HG02763 (cell line): ENCODE results near the gene MAP4.
"Not testable (repeated sequence)": the region's sequence is repeated elsewhere in the genome, so short reads cannot be mapped to it uniquely, and the experiment has no call there.

ENCODE experiments used
- ATAC-seq: cut with Tn5 transposase; IDR thresholded peaks from one replicate; pipeline ENCODE4 v1.9.1; 2021; ENCODE audit warnings: mild to moderate bottlenecking, moderate library complexity; ENCODE audit not compliant: unreplicated experiment

Gene MAP4

GRCh38 chr3:47847260-47847659 lies 169.0 kb downstream of the MAP4 start:
- ATAC-seq = no peak

- no peak for ATAC-seq
Measured at GRCh38 chr3:47846880-47847248, 169.4 kb downstream of the MAP4 start.

- no peak for ATAC-seq
Measured at GRCh38 chr3:47846186-47846879, 169.9 kb downstream of the MAP4 start.

- ATAC-seq = no peak
Measured at GRCh38 chr3:47841786-47842349, 174.3 kb downstream of the MAP4 start.

- no peak for ATAC-seq
Measured at GRCh38 chr3:47838503-47838902, 177.7 kb downstream of the MAP4 start.

- ATAC-seq = no peak
Measured at GRCh38 chr3:47836986-47837385, 179.2 kb downstream of the MAP4 start.

GRCh38 chr3:47829482-47829881 lies 186.7 kb downstream of the MAP4 start:
- not testable (repeated sequence) for ATAC-seq

GRCh38 chr3:47825590-47825989 lies 190.6 kb downstream of the MAP4 start:
- no peak for ATAC-seq

GRCh38 chr3:47824541-47825473 lies 191.4 kb downstream of the MAP4 start:
- peak; percentile 88 for ATAC-seq

GRCh38 chr3:47817609-47818008 lies 198.6 kb downstream of the MAP4 start:
- no peak for ATAC-seq

- no peak for ATAC-seq
Measured at GRCh38 chr3:47813551-47814177, 202.6 kb downstream of the MAP4 start.

GRCh38 chr3:47804577-47804976 lies 211.6 kb downstream of the MAP4 start:
- no peak for ATAC-seq

- ATAC-seq = no peak
Measured at GRCh38 chr3:47803480-47804025, 212.7 kb downstream of the MAP4 start.

GRCh38 chr3:47802734-47803479 lies 213.3 kb downstream of the MAP4 start, which contains the start of gene DHX30:
Gene DHX30 (plus strand): TSS chr3:47803138. CDS start chr3:47810684, 7,546 bp downstream.
- peak; percentile 88 for ATAC-seq
